Endodermal cell (in vitro differentiated cells): Measurements from ENCODE around the gene FAXC. TPM values are rescaled to one million over a fixed set of nuclear protein-coding genes. Genes with fewer than 3 reads are reported as not detected.

Experiments used
- DNase-seq: peaks from one replicate; pipeline ENCODE4 v3.0.0-alpha.2; 2017
- H3K27ac ChIP-seq: 2 replicates; pipeline ENCODE4 v1.5.1; 2013; ENCODE audit warnings: mild to moderate bottlenecking, low read depth, low read length, moderate library complexity
- H3K27me3 ChIP-seq: 2 replicates; pipeline ENCODE4 v1.6.1; 2013; ENCODE audit warnings: mild to moderate bottlenecking, low read length, moderate library complexity; ENCODE audit not compliant: insufficient read depth, control insufficient read depth, poor library complexity, severe bottlenecking
- H3K36me3 ChIP-seq: 2 replicates; pipeline ENCODE4 v1.7.0; 2013; ENCODE audit warnings: mild to moderate bottlenecking, low read length, moderate library complexity; ENCODE audit not compliant: control insufficient read depth, insufficient read depth
- H3K4me1 ChIP-seq: one replicate; pipeline ENCODE4 v1.7.0; 2013; ENCODE audit warnings: low read length; ENCODE audit not compliant: control insufficient read depth, insufficient read depth
- H3K4me3 ChIP-seq: 2 replicates; pipeline ENCODE4 v1.5.1; 2013; ENCODE audit warnings: mild to moderate bottlenecking, low read length, moderate library complexity
- H3K9ac ChIP-seq: 2 replicates; pipeline ENCODE4 v1.6.1; 2013; ENCODE audit warnings: mild to moderate bottlenecking, low read length, moderate library complexity; ENCODE audit not compliant: poor library complexity, severe bottlenecking; ENCODE audit errors: extremely low read depth
- H3K9me3 ChIP-seq: 2 replicates; pipeline ENCODE4 v1.6.1; 2013; ENCODE audit warnings: mild to moderate bottlenecking, low read length, moderate library complexity; ENCODE audit not compliant: control insufficient read depth
- H3K27ac Mint-ChIP-seq: 2 replicates; pipeline ENCODE4 v1.8.0; 2020; ENCODE audit warnings: mixed read lengths
- H3K27me3 Mint-ChIP-seq: 2 replicates; pipeline ENCODE4 v1.8.0; 2021; ENCODE audit warnings: mild to moderate bottlenecking, mixed read lengths; ENCODE audit not compliant: insufficient read depth
- H3K36me3 Mint-ChIP-seq: 2 replicates; pipeline ENCODE4 v1.8.0; 2020; ENCODE audit warnings: low read depth, mixed read lengths
- H3K4me1 Mint-ChIP-seq: 2 replicates; pipeline ENCODE4 v1.8.0; 2020; ENCODE audit warnings: mixed read lengths
- H3K4me3 Mint-ChIP-seq: 2 replicates; pipeline ENCODE4 v1.8.0; 2020; ENCODE audit warnings: mild to moderate bottlenecking, moderate library complexity, mixed read lengths
- H3K9me3 Mint-ChIP-seq: 2 replicates; pipeline ENCODE4 v1.8.0; 2020; ENCODE audit warnings: mild to moderate bottlenecking, mixed read lengths
- CTCF ChIP-seq: fragments of 200-600 bp; sonication (generic); conservative IDR thresholded peaks from 2 replicates; pipeline ENCODE4 v1.5.0; 2021; ENCODE audit warnings: antibody characterized with exemption, mild to moderate bottlenecking
- WGBS, 2 experiments: methylation state at CpG; one replicate each; pipeline versions ENCODE4 v1.1.5 to v1.1.7; 2013; ENCODE audit warnings: missing lambda C conversion rate in 2 of 2, mixed read lengths in 1 of 2; ENCODE audit not compliant: insufficient coverage in 1 of 2, insufficient read length in 1 of 2; 5-methylcytosine and 5-hydroxymethylcytosine counted together
- total RNA-seq, 2 donors: library from RNA; stranded (reverse); fragmentation: NEBNext Ultra II Directional in 1 of 2; extraction: Animal tissue kit (Norgen Biotek cat#: 25700) in 1 of 2; gene quantifications; 2 replicates in 1 of 2; 3 replicates in 1 of 2; pipeline ENCODE4 v1.2.1, GENCODE V29; 2021

FAXC gene
- total RNA-seq, 2 donors from 2014 or later = 8.8 to 19.5 TPM

- Histone ChIP-seq H3K36me3 (no peaks in the 10 kb centered on the region), H3K9ac (no peak overlapping the region), H3K27ac (no peak overlapping the region), H3K4me1 (no peaks in the 10 kb centered on the region), H3K4me3 (no peak overlapping the region), H3K9me3 (no peaks in the 10 kb centered on the region), H3K27me3 (no peaks in the 10 kb centered on the region)
- TF ChIP-seq CTCF = peak; percentile 76
- Mint-ChIP-seq H3K9me3 (no peaks in the 10 kb centered on the region), H3K4me3 (no peak overlapping the region), H3K36me3 (peaks cover under 1% of the 10 kb centered on the region), H3K27ac (peak overlapping the region; percentile 29), H3K4me1 (peaks cover 5% of the 10 kb centered on the region), H3K27me3 (no peaks in the 10 kb centered on the region)
- 54 to 68% methylated on average over 2 of the region's 2 CpGs for whole genome bisulfite sequencing, 2 experiments
- DNase-seq = peak; percentile 72
Observed at GRCh38 chr6:99334526-99335127, 14.8 kb downstream of the FAXC start.

- H3K36me3 ChIP-seq = no peaks in the 10 kb centered on the region
- no peak overlapping the region for H3K4me3 ChIP-seq
- no peaks in the 10 kb centered on the region for H3K27me3 ChIP-seq
- H3K27ac ChIP-seq = no peak overlapping the region
- 93 to 96% methylated on average over 5 to 6 of the region's 6 CpGs for WGBS, 2 experiments
- no peaks in the 10 kb centered on the region for H3K9me3 Mint-ChIP-seq
- DNase-seq = no peak
- H3K4me1 Mint-ChIP-seq = peaks cover 5% of the 10 kb centered on the region
- H3K9me3 ChIP-seq = no peaks in the 10 kb centered on the region
- no peaks in the 10 kb centered on the region for H3K27me3 Mint-ChIP-seq
- H3K9ac ChIP-seq = no peak overlapping the region
- no peak overlapping the region for H3K27ac Mint-ChIP-seq
- no peaks in the 10 kb centered on the region for H3K4me1 ChIP-seq
- no peaks in the 10 kb centered on the region for H3K36me3 Mint-ChIP-seq
- H3K4me3 Mint-ChIP-seq = no peak overlapping the region
- TF ChIP-seq CTCF = no peak
Observed at GRCh38 chr6:99333068-99333467, 16.4 kb downstream of the FAXC start.

GRCh38 chr6:99331531-99331930 lies 17.9 kb downstream of the FAXC start:
- Mint-ChIP-seq H3K27ac (no peak overlapping the region), H3K9me3 (no peaks in the 10 kb centered on the region), H3K4me1 (peaks cover 5% of the 10 kb centered on the region), H3K36me3 (no peaks in the 10 kb centered on the region), H3K27me3 (no peaks in the 10 kb centered on the region), H3K4me3 (no peak overlapping the region)
- peaks cover 4% of the 10 kb centered on the region for H3K36me3 ChIP-seq
- no peaks in the 10 kb centered on the region for H3K4me1 ChIP-seq
- no peaks in the 10 kb centered on the region for H3K27me3 ChIP-seq
- H3K9me3 ChIP-seq = no peaks in the 10 kb centered on the region
- no peak for TF ChIP-seq CTCF
- WGBS, 2 experiments = 61 to 84% methylated on average over 3 of the region's 3 CpGs
- no peak for DNase-seq
- no peak overlapping the region for H3K4me3 ChIP-seq
- no peak overlapping the region for H3K9ac ChIP-seq
- H3K27ac ChIP-seq = peak overlapping the region; percentile 57
